HepG2 (cell line): ENCODE data around the gene PKD2L1. TPM values are rescaled to one million over a fixed set of nuclear protein-coding genes. Genes with fewer than 3 reads are reported as not detected.
A peak's percentile ranks its signal among the peaks of the same experiment; 100 is the strongest.

ENCODE experiments used
- ARNTL ChIP-seq: sonication (generic); formaldehyde crosslinking; IDR thresholded peaks from 2 replicates; pipeline ENCODE4 v1.4.0; 2020; ENCODE audit warnings: mild to moderate bottlenecking, missing genetic modification reagents
- BRD4 ChIP-seq: sonication (generic); formaldehyde crosslinking; IDR thresholded peaks from 2 replicates; pipeline ENCODE4 v1.4.0; 2020; ENCODE audit warnings: missing genetic modification reagents
- EZH2 ChIP-seq: conservative IDR thresholded peaks from 2 replicates; pipeline ENCODE4 v1.6.1; 2012; ENCODE audit warnings: mild to moderate bottlenecking, low read depth, low read length, moderate library complexity
- FOXA3 ChIP-seq: IDR thresholded peaks from 2 replicates; pipeline ENCODE4 v1.6.1; 2016; ENCODE audit warnings: missing genetic modification reagents, missing compliant biosample characterization
- GATAD1 ChIP-seq: IDR thresholded peaks from 2 replicates; pipeline ENCODE4 v1.6.1; 2016; ENCODE audit warnings: missing genetic modification reagents, missing compliant biosample characterization
- HHEX ChIP-seq: IDR thresholded peaks from 2 replicates; pipeline ENCODE4 v1.6.1; 2016; ENCODE audit warnings: control low read depth
- HMGXB3 ChIP-seq: sonication (generic); formaldehyde crosslinking; IDR thresholded peaks from 2 replicates; pipeline ENCODE4 v1.4.0; 2020; ENCODE audit warnings: missing genetic modification reagents, borderline replicate concordance
- HNRNPUL1 ChIP-seq: fragments of 200-400 bp; formaldehyde crosslinking; IDR thresholded peaks from 2 replicates; pipeline ENCODE4 v1.6.1; 2017; ENCODE audit warnings: low read depth, mild to moderate bottlenecking, low read length, moderate library complexity
- KMT2B ChIP-seq: IDR thresholded peaks from 2 replicates; pipeline ENCODE4 v1.6.1; 2016; ENCODE audit warnings: missing genetic modification reagents, missing compliant biosample characterization
- MTA1 ChIP-seq: sonication (generic); formaldehyde crosslinking; IDR thresholded peaks from 2 replicates; pipeline ENCODE4 v1.4.0; 2020; ENCODE audit warnings: missing genetic modification reagents, mild to moderate bottlenecking, borderline replicate concordance
- POGZ ChIP-seq: sonication (generic); formaldehyde crosslinking; IDR thresholded peaks from 2 replicates; pipeline ENCODE4 v1.4.0; 2020; ENCODE audit warnings: mild to moderate bottlenecking, missing genetic modification reagents
- SIN3A ChIP-seq: IDR thresholded peaks from 2 replicates; pipeline ENCODE4 v1.6.1; 2011; ENCODE audit warnings: low read depth, mild to moderate bottlenecking, control low read depth, low read length, borderline replicate concordance
- SMAD3 ChIP-seq: sonication (generic); formaldehyde crosslinking; IDR thresholded peaks from 2 replicates; pipeline ENCODE4 v1.4.0; 2020; ENCODE audit warnings: missing genetic modification reagents
- TBX2 ChIP-seq: sonication (generic); formaldehyde crosslinking; IDR thresholded peaks from 2 replicates; pipeline ENCODE4 v1.5.0; 2020; ENCODE audit warnings: missing genetic modification reagents, mild to moderate bottlenecking, borderline replicate concordance
- THAP11 ChIP-seq: IDR thresholded peaks from 2 replicates; pipeline ENCODE4 v1.6.1; 2016; ENCODE audit warnings: missing biosample characterization, missing genetic modification reagents
- YY1 ChIP-seq: IDR thresholded peaks from 2 replicates; pipeline ENCODE4 v1.6.1; 2011; ENCODE audit warnings: low read length, low read depth, moderate library complexity, mild to moderate bottlenecking; ENCODE audit not compliant: insufficient read depth, insufficient replicate concordance
- ZBTB33 ChIP-seq: sonication (generic); formaldehyde crosslinking; IDR thresholded peaks from 2 replicates; pipeline ENCODE4 v1.4.0; 2020; ENCODE audit warnings: missing genetic modification reagents
- ZFY ChIP-seq: sonication (generic); formaldehyde crosslinking; IDR thresholded peaks from 2 replicates; pipeline ENCODE4 v1.4.0; 2020; ENCODE audit warnings: missing genetic modification reagents
- ZNF670 ChIP-seq: sonication (generic); formaldehyde crosslinking; IDR thresholded peaks from 2 replicates; pipeline ENCODE4 v1.8.0; 2022; ENCODE audit warnings: mild to moderate bottlenecking, missing genetic modification reagents, borderline replicate concordance
- polyA plus RNA-seq, 8 experiments: library from polyadenylated mRNA; depleted of rRNA in 3 of 8; stranded (reverse) in 7 of 8; unstranded in 1 of 8; fragments of >200 nt; fragmentation: Illumina TruSeq in 4 of 8; extraction: Trizol in 4 of 8; gene quantifications; 2 replicates each; pipeline versions ENCODE4 v1.2.1 to v1.2.3, GENCODE V29; 2011 to 2016; ENCODE audit warnings: low read depth in 4 of 8, missing spikeins in 1 of 8, mixed read lengths in 1 of 8; ENCODE audit not compliant: insufficient read depth in 1 of 8
- total RNA-seq, 5 experiments: library from RNA; depleted of rRNA; stranded (reverse); fragments of >200 nt; fragmentation: Illumina TruSeq; extraction: Trizol; gene quantifications; 2 replicates each; pipeline ENCODE4 v1.2.3, GENCODE V29; 2016; ENCODE audit warnings: low read depth in 1 of 5
- TF ChIP-seq, protein P1 (sequence below): sonication (generic); formaldehyde crosslinking; IDR thresholded peaks from 2 replicates; pipeline ENCODE4 v1.5.1; 2020; ENCODE audit warnings: mild to moderate bottlenecking, missing genetic modification reagents, moderate library complexity

The PKD2L1 gene
- total and polyA plus RNA-seq, 2 of the 13 experiments (the other 11 are each of a cell fraction or from before 2014, with no cell fraction given), result 0.07 to 0.15 TPM

GRCh38 chr10:100341953-100342626 is 12.1 kb upstream of the PKD2L1 start (continued):
- peak; percentile 50; the same call in 1 of the 2 replicates for TF ChIP-seq SMAD3 (CRISPR knock-in tag)
- TF ChIP-seq BRD4 (CRISPR knock-in tag), result no peak
- TF ChIP-seq YY1, result peak; percentile 67
- TF ChIP-seq FOXA3 (CRISPR knock-in tag), result peak; percentile 87
- peak; percentile 17; the same call in 1 of the 2 replicates for TF ChIP-seq MTA1
- peak; percentile 35; the same call in 1 of the 2 replicates for TF ChIP-seq HHEX (CRISPR knock-in tag)
- peak; percentile 22; the same call in 1 of the 2 replicates for TF ChIP-seq HMGXB3
- TF ChIP-seq KMT2B (CRISPR knock-in tag), result 0 out of 2 replicates have a peak, but pooled peaks have one; percentile 27
- peak; percentile 1 for TF ChIP-seq GATAD1 (CRISPR knock-in tag)
- TF ChIP-seq THAP11 (CRISPR knock-in tag), result peak; percentile 65
- no peak for TF ChIP-seq EZH2
- peak; percentile 48; the same call in 1 of the 2 replicates for TF ChIP-seq ZFY
- peak; percentile 61 for TF ChIP-seq TBX2 (CRISPR knock-in tag)
- no peak for TF ChIP-seq HNRNPUL1
- 0 out of 2 replicates have a peak, but pooled peaks have one; percentile 11 for TF ChIP-seq POGZ (CRISPR knock-in tag)
- peak; percentile 87; the same call in 1 of the 2 replicates for TF ChIP-seq ZNF670 (CRISPR knock-in tag)
- TF ChIP-seq ZBTB33, result no peak
- peak; percentile 33; the same call in 1 of the 2 replicates for TF ChIP-seq ARNTL (CRISPR knock-in tag)
- TF ChIP-seq, protein P1, sequence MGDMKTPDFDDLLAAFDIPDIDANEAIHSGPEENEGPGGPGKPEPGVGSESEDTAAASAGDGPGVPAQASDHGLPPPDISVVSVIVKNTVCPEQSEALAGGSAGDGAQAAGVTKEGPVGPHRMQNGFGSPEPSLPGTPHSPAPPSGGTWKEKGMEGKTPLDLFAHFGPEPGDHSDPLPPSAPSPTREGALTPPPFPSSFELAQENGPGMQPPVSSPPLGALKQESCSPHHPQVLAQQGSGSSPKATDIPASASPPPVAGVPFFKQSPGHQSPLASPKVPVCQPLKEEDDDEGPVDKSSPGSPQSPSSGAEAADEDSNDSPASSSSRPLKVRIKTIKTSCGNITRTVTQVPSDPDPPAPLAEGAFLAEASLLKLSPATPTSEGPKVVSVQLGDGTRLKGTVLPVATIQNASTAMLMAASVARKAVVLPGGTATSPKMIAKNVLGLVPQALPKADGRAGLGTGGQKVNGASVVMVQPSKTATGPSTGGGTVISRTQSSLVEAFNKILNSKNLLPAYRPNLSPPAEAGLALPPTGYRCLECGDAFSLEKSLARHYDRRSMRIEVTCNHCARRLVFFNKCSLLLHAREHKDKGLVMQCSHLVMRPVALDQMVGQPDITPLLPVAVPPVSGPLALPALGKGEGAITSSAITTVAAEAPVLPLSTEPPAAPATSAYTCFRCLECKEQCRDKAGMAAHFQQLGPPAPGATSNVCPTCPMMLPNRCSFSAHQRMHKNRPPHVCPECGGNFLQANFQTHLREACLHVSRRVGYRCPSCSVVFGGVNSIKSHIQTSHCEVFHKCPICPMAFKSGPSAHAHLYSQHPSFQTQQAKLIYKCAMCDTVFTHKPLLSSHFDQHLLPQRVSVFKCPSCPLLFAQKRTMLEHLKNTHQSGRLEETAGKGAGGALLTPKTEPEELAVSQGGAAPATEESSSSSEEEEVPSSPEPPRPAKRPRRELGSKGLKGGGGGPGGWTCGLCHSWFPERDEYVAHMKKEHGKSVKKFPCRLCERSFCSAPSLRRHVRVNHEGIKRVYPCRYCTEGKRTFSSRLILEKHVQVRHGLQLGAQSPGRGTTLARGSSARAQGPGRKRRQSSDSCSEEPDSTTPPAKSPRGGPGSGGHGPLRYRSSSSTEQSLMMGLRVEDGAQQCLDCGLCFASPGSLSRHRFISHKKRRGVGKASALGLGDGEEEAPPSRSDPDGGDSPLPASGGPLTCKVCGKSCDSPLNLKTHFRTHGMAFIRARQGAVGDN (CRISPR knock-in tag), result peak; percentile 52; the same call in 1 of the 2 replicates
- TF ChIP-seq SIN3A, result peak; percentile 61; the same call in 1 of the 2 replicates
